Urinary bladder (tissue), 4 donors: Measurements from ENCODE around the gene NR1H3. TPM values are rescaled to one million over a fixed set of nuclear protein-coding genes. Genes with fewer than 3 reads are reported as not detected.

Source experiments
- DNase-seq: peaks from one replicate; pipeline ENCODE4 v3.0.0-alpha.2; 2015; ENCODE audit errors: extremely low spot score
- H3K27ac ChIP-seq: one replicate; pipeline ENCODE4 v1.5.1; 2013; ENCODE audit warnings: low read depth, mild to moderate bottlenecking, moderate library complexity
- H3K36me3 ChIP-seq: one replicate; pipeline ENCODE4 v1.6.1; 2013; ENCODE audit warnings: mild to moderate bottlenecking, moderate library complexity; ENCODE audit not compliant: insufficient read depth
- H3K4me1 ChIP-seq: one replicate; pipeline ENCODE4 v1.6.1; 2013; ENCODE audit warnings: mild to moderate bottlenecking, moderate library complexity; ENCODE audit not compliant: insufficient read depth
- H3K4me3 ChIP-seq: one replicate; pipeline ENCODE4 v1.5.1; 2013; ENCODE audit warnings: low read depth, low read length
- WGBS: extraction: QIAGEN DNeasy Blood & Tissue Kit; methylation state at CpG from one replicate; pipeline ENCODE4 v1.1.7; 2013; 5-methylcytosine and 5-hydroxymethylcytosine counted together
- polyA plus RNA-seq: library from polyadenylated mRNA; stranded (reverse); fragments of 200-250 nt; gene quantifications from one replicate; pipeline ENCODE4 v1.2.3, GENCODE V29; 2013
- total RNA-seq: library from RNA; depleted of rRNA; stranded (reverse); fragments of >200 nt; gene quantifications from one replicate; pipeline ENCODE4 v1.2.3, GENCODE V29; 2014
- donor health status: healthy with polysubstance abuse.
- donor health status: healthy.

NR1H3 gene
- total and polyA plus RNA-seq, 2 donors, result 16.8 to 43.3 TPM

DNA sequence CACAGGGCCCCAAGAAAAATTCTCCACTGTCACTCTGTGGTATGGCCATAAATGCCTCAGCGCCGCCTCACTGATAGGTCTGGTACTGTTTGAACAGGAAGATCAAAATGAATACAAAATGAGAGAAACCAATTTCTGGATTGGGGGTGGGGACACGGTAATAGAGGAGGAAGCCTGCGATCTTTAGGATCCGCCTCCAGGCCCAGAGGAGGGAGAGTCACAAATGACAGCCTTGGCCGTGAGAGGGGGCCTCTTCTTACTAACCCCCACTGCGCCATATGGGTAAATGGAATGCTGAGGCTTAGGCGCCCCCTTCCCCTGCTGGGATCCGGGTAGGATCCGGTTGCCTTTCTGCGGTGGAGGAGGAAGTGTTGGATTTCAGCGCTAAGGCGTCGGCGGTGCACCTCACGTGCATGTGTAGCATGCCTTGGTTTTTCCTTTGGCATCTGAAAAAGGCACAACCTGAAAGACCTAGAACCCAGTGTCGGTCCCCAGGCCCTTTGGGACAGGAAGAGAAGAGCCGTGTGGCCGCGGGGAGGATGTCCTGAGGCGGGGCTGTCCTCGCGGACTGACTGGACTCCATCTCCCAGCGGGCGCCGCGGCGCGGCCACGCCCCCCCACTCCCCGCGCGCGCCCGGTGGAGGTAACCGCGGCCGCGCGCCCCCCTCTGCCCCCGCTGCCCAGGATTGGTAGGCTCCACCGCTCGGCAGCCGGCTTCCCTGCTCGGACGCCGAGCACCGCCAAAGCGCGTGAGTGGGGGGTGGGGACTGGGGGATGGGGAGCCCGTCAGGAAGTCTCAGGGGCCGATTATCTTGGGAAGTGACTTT lies 11.4 kb downstream of the NR1H3 start:
- no peaks in the 10 kb centered on the region for H3K36me3 ChIP-seq
- 1% methylated on average over 52 of the region's 52 CpGs for WGBS
- no peaks in the 10 kb centered on the region for H3K4me1 ChIP-seq
- DNase-seq, result peak; percentile 88
- H3K4me3 ChIP-seq, result peak overlapping the region; percentile 88
- H3K27ac ChIP-seq, result peak overlapping the region; percentile 88

GRCh38 chr11:47269829-47270305 lies 12.1 kb downstream of the NR1H3 start, which contains the start of gene MADD:
Gene MADD (plus strand): TSS chr11:47270133.
- Histone ChIP-seq H3K27ac (peak within 1 kb of the TSS; percentile 91), H3K36me3 (no peaks in the 10 kb centered on the region), H3K4me1 (no peaks in the 10 kb centered on the region), H3K4me3 (peak within 1 kb of the TSS; percentile 88)
- WGBS, result 1% methylated on average over 57 of the region's 57 CpGs
- no peak for DNase-seq

DNA sequence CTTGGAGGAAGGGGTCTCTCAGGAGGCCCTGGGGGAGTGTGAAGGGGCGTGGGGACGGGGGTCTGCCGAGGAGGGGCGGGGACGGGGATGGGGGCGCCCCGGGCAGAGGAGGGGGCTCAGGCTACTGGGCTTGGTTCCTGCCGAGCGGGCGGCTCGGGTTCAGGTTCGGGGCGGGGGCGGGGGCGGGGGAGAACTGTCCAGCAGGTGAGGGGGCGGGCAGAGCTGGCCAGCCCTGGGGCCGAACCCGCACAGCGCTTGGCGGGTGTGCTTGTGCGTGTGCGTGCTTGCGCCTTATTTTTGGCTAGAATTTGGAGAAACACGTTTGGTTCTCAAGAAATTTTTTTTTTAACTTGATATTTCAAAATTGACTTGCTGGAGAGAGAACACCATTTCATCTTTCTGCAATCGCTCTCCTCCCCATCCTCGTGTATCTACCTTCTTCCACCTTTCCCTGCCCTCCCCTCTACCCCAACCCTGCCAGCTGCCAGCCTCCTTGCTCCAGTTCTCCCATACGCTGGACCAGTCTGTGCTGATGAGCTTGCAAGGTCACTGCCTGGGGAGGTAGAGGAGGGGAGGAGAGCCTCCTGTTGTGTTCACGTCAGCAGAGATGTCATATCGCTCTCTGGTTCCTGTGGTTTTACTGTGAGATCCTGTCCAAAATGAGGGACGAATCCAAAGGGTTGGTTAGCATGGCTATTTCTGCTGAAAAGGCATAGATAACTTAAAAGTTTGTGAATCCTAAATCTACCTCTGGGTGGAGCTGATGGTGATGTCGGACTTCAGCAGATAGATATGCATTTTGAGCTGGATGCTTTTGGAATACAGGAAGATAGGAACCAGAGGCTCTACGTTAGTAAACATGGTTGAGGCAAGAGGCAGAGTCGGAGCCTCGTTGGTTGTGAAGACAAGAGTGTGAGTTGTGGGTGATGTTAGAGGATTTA lies 12.8 kb downstream of the NR1H3 start:
- Histone ChIP-seq H3K36me3 (no peaks in the 10 kb centered on the region), H3K4me1 (no peaks in the 10 kb centered on the region), H3K4me3 (peak overlapping the region; percentile 88), H3K27ac (peak overlapping the region; percentile 91)
- DNase-seq, result no peak
- 2% methylated on average over 34 of the region's 34 CpGs for WGBS

DNA sequence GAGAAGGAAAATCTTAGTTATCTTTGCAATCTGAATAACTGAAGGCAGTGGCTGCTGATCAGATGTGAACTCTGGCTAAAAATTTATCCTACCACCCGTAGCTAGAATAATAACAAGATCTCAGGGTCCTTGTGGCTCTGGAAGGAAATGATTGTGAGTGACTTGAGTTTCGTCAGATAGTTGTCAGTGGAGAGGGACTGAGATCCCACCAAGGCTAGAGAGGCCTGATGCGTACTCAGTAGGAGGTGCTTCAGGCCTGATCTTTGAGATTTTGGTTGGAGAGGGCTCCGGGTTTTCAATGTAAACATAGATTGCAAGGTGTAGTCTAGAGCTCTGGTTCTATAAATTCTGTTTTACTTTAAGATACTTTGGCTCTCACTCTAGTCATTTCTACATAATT lies 13.5 kb downstream of the NR1H3 start:
- Histone ChIP-seq H3K4me1 (no peaks in the 10 kb centered on the region), H3K36me3 (no peaks in the 10 kb centered on the region), H3K27ac (no peak overlapping the region), H3K4me3 (no peak overlapping the region)
- DNase-seq, result no peak
- WGBS, result 39% methylated on average over 4 of the region's 4 CpGs

DNA sequence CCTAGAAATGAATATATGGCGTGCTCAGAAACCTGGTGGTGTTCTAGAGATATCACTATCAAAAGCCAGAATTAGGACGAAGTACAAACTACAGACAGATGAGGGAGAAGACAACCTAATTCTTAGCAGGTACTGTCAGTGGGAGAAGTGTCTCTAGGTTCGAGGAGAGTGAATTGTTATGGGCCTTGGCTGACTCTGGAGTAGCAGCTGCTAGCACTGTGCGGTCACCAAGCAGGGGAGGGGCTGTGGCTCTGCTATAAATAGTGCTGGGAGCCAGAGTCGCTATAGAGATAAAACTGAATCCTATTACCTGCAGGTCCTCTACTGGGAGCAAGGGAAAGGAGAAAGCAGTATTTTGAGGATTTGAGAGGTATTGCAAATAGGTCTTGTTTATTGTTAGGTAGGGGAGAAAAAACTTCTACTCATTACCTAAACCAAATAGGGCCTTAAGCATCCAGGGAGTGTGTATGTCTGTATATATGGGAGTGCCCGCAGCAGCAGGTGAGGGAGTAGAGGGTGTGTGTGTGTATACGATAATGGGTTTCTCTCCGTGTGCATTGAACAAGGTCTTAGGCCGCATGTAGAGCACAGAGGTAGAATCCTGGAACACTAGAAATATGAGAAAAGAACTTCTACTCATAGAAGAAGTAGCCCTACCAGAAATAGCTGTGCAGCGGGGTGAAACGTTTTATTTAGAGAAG lies 14.3 kb downstream of the NR1H3 start:
- H3K36me3 ChIP-seq, result no peaks in the 10 kb centered on the region
- no peak for DNase-seq
- H3K27ac ChIP-seq, result no peak overlapping the region
- no peaks in the 10 kb centered on the region for H3K4me1 ChIP-seq
- 58% methylated on average over 11 of the region's 11 CpGs for WGBS
- no peak overlapping the region for H3K4me3 ChIP-seq

DNA sequence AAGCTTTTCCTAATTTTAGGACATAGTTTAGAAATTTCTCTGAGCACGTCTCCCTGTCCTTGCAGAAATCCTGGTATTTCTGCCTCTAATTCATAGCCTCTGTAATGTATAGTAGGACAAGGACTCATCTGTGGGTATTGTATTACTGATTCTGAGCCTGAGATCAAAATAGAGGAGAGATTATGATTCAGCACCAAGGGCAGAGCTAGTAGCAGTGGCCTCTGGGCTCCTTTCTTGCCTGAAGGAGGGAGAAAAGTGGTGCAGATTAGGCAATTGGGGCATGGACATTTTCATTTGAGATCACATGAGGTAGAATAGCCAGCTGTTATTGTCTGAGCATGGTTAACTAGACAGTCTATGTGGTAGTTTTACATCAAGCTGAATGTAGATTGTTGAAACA lies 14.9 kb downstream of the NR1H3 start:
- 3% methylated on average over 1 of the region's 1 CpG for WGBS
- H3K27ac ChIP-seq, result no peak overlapping the region
- H3K4me1 ChIP-seq, result no peaks in the 10 kb centered on the region
- no peaks in the 10 kb centered on the region for H3K36me3 ChIP-seq
- no peak overlapping the region for H3K4me3 ChIP-seq
- no peak for DNase-seq

DNA sequence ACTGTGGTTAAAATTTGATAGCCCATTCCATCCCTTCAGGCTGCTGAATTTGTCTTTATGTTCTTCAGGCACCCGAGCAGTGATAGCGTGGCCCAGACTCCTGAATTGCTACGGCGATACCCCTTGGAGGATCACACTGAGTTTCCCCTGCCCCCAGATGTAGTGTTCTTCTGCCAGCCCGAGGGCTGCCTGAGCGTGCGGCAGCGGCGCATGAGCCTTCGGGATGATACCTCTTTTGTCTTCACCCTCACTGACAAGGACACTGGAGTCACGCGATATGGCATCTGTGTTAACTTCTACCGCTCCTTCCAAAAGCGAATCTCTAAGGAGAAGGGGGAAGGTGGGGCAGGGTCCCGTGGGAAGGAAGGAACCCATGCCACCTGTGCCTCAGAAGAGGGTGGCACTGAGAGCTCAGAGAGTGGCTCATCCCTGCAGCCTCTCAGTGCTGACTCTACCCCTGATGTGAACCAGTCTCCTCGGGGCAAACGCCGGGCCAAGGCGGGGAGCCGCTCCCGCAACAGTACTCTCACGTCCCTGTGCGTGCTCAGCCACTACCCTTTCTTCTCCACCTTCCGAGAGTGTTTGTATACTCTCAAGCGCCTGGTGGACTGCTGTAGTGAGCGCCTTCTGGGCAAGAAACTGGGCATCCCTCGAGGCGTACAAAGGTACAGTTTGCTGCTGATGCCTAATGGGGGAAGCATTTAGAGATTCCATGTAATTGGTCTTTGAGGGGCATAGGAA lies 16.9 kb downstream of the NR1H3 start:
- no peak for DNase-seq

DNA sequence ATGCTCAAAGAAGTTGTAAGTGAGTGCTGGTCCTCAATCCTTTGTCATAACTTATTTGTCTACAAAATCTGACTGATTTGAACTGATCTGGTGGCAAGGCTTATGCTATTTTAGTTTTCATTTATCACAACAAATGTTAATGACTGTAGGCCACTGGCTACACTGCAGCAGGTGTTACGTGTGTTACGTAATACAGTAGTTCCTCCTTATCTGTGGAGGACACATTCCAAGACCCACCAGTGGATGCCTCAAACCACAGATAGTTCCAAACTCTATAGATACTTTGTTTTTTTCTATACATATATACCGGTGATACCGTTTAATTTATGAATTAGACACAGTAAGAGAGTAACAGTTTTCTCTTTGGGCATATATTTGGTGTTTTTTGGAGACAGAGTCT lies 19.1 kb downstream of the NR1H3 start:
- no peak overlapping the region for H3K4me3 ChIP-seq
- H3K36me3 ChIP-seq, result peaks cover 2% of the 10 kb centered on the region
- WGBS, result 90% methylated on average over 4 of the region's 4 CpGs
- H3K27ac ChIP-seq, result no peak overlapping the region
- DNase-seq, result no peak
- no peaks in the 10 kb centered on the region for H3K4me1 ChIP-seq

More for the DNA sequence above, 16.9 kb downstream of the NR1H3 start:
- no peak overlapping the region for H3K4me3 ChIP-seq
- H3K36me3 ChIP-seq, result no peaks in the 10 kb centered on the region
- WGBS, result 96% methylated on average over 28 of the region's 28 CpGs
- no peak overlapping the region for H3K27ac ChIP-seq
- H3K4me1 ChIP-seq, result no peaks in the 10 kb centered on the region

- H3K4me1 ChIP-seq, result no peaks in the 10 kb centered on the region
- H3K4me3 ChIP-seq, result no peak overlapping the region
- 64% methylated on average over 3 of the region's 3 CpGs for WGBS
- no peak overlapping the region for H3K27ac ChIP-seq
- H3K36me3 ChIP-seq, result peaks cover 2% of the 10 kb centered on the region
- DNase-seq, result no peak
Observed at GRCh38 chr11:47278058-47278457, 20.3 kb downstream of the NR1H3 start.

GRCh38 chr11:47278769-47279168 lies 21.0 kb downstream of the NR1H3 start:
- no peak for DNase-seq
- Histone ChIP-seq H3K36me3 (peaks cover 2% of the 10 kb centered on the region), H3K4me3 (no peak overlapping the region), H3K27ac (no peak overlapping the region), H3K4me1 (no peaks in the 10 kb centered on the region)
- 92% methylated on average over 4 of the region's 4 CpGs for WGBS

DNA sequence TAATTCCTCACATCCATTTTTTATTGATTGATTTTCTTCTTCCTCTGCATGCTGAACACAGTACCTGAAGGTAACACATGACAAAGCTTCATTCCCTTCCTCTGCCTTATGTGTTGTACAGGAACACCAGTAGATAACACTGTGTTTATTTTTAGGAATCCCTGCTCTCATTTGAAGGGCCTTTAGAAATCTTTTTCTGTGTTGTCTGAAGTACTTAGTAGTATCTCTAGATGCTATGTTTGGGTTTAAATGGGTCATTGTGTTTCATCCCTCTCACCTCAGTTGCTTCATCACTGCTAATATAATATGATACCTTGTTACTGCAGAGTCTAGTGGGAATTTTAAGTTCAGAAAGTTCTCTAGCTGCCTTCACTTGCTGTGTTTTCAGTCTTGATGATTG lies 22.3 kb downstream of the NR1H3 start:
- DNase-seq, result no peak
- Histone ChIP-seq H3K27ac (no peak overlapping the region), H3K4me3 (no peak overlapping the region), H3K4me1 (no peaks in the 10 kb centered on the region), H3K36me3 (peaks cover 7% of the 10 kb centered on the region)

GRCh38 chr11:47280860-47281259 lies 23.1 kb downstream of the NR1H3 start:
- H3K36me3 ChIP-seq, result peaks cover 10% of the 10 kb centered on the region
- DNase-seq, result no peak
- no peak overlapping the region for H3K4me3 ChIP-seq
- H3K4me1 ChIP-seq, result no peaks in the 10 kb centered on the region
- H3K27ac ChIP-seq, result no peak overlapping the region
- 58% methylated on average over 5 of the region's 5 CpGs for WGBS

- no peak for DNase-seq
- WGBS, result 96% methylated on average over 7 of the region's 7 CpGs
- Histone ChIP-seq H3K36me3 (peaks cover 12% of the 10 kb centered on the region), H3K27ac (no peak overlapping the region), H3K4me1 (no peaks in the 10 kb centered on the region), H3K4me3 (no peak overlapping the region)
Observed at GRCh38 chr11:47282462-47282861, 24.7 kb downstream of the NR1H3 start.
